HUDEP-2 (cell line): ENCODE data around the gene RPUSD2.

Source experiments
- DNase-seq, 76 experiments: peaks; one replicate each; lab custom pipeline; 2025; ENCODE audit not compliant: unreplicated experiment in 76 of 76; lab: John Stamatoyannopoulos, UW

RPUSD2 gene, protein sequence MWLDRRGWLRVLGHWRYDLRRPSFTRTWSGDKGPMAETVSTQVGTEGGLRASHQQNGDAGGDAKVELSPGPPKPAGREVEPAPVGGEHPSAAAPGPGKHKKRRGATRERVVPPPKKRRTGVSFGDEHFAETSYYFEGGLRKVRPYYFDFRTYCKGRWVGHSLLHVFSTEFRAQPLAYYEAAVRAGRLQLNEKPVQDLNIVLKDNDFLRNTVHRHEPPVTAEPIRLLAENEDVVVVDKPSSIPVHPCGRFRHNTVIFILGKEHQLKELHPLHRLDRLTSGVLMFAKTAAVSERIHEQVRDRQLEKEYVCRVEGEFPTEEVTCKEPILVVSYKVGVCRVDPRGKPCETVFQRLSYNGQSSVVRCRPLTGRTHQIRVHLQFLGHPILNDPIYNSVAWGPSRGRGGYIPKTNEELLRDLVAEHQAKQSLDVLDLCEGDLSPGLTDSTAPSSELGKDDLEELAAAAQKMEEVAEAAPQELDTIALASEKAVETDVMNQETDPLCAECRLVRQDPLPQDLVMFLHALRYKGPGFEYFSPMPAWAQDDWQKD

GRCh38 chr15:40569129-40569953 lies at the start of gene RPUSD2:
Gene RPUSD2, plus strand, starts transcription at chr15:40569299. Its CDS starts 39 bp downstream, at chr15:40569338.
- DNase-seq: peak in 74 of 76 experiments; percentile 34 to 94 (median 86)

GRCh38 chr15:40523611-40524010 lies 45.5 kb upstream of the RPUSD2 start:
- DNase-seq: no peak

DNA sequence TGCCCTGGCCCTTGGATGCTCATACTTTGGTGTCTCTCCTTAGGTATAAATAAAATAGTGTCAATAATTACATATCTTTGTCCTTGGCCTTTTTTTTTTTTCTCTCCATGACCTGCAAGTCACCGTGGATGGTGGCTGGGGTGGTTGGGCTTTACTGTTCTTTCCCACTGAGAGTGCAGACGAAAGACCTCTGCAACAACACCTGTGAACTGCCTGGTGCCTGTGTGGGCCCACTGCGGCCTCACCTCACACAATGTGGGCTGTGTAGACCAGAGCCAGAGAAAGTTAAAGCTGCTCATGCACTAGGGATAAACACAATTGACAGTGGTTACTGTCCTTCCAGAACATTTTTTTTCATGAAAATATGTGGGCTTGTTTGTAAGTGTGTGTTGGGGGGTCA lies 43.2 kb upstream of the RPUSD2 start:
- DNase-seq: no peak

DNA sequence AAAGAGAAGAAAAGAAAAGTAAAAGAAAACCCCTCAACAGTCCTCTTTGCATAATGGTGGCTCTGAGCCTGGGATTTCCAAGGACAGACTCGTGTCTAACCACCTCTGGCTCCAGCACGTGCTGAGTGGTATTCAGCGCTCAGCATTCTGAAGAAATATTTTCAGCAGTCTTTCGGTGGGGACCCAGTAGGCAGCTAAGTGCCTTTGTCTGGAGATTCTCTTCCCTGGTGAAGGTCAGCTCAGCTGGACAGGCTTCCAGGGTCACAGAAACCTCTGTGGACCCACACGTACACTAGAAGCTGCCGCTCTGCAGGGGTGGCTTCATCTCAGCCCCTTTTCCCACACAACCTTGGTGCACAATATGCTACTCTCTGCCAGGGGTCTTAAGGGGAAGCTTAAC lies 40.3 kb upstream of the RPUSD2 start:
- no peak for DNase-seq

DNA sequence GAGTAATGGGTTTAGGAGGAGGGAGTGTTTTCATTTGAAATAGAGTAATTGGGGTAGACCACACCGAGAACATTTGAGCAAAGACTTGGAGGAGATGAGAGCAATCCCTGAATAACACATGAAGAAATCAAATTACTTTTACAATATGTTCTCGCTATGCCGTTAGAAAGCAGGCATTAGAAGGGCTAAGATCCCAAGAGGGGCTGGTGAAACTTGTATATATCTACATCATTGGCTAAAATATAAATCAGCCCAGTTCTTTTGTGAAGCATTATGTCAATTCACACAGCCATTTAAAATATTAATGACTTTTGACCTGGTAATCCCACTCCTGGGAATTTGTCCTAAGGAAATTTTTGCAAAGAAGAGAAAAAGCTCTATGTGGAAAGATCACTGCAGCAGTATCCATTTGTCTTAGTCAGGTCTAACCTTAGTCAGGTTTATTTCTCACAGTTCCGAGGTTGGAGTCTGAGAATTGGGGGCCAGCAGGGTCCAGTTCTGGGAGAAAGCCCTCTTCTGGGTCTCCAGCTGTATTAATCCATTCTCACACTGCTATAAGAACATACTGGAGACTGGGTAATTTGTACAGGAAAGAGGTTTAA lies 35.2 kb upstream of the RPUSD2 start:
- DNase-seq: no peak

DNA sequence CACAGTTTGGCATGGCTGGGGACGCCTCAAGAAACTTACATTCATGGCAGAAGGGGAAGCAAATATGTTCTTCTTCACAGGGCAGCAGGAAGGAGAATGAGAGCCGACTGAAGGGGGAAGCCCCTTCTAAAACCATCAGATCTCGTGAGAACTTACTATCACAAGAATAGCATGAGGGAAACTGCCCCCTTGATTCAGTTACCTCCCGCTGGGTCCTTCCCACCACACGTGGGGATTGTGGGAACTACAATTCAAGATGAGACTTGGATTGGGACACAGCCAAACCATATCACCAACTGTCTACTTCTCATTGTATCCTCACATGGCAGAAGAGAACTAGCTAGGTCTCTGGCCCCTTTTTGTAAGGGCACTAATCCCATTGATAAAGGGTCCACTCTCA lies 34.7 kb upstream of the RPUSD2 start:
- DNase-seq: peak in 1 of 76 experiments; percentile 21

- DNase-seq: peak in 30 of 76 experiments; percentile 5 to 80 (median 34)
These were observed 32.6 kb upstream of the RPUSD2 start for GRCh38 chr15:40536501-40536900.

DNA sequence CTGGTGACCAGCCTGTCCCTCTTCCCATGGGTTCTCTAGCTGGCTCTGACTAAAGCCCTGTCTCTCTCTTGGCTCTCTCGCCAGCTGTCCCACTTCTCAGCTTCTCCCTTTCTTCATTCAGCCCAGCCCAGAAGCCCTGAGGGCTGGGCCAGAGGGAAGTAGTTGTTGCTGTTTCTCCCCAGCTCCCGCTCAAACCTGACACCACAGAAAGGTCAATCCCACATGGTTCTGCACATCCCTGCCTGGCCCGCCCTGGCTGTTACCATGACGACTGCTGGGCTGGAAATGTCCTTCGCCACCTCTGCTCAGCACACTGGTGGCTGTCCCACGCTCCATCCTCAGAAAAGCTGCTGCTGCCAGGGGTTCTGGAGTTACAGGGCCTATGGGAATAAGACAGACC lies 30.1 kb upstream of the RPUSD2 start:
- no peak for DNase-seq

DNA sequence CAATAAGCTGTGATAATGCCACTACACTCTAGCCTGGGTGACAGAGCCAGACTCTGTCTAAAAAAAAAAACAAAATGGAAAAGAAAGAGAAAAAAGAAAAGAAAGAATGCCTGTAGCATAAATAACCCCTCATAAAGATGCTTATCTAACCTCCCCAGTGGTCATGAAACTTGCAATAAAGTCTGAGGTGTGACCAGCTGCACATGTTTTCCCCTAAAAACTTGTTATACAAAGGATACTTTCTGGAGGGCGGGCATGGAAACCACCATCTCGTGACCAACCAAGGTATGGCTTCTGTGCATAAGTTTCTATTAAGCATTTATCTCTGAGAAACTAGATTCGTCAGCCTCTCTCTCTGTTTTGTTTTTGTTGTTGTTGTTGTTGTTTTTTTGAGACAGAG lies 26.0 kb upstream of the RPUSD2 start:
- no peak for DNase-seq

- DNase-seq: no peak
These were observed 25.3 kb upstream of the RPUSD2 start for GRCh38 chr15:40543631-40544294.

GRCh38 chr15:40545457-40545856 lies 23.6 kb upstream of the RPUSD2 start:
- no peak for DNase-seq

DNA sequence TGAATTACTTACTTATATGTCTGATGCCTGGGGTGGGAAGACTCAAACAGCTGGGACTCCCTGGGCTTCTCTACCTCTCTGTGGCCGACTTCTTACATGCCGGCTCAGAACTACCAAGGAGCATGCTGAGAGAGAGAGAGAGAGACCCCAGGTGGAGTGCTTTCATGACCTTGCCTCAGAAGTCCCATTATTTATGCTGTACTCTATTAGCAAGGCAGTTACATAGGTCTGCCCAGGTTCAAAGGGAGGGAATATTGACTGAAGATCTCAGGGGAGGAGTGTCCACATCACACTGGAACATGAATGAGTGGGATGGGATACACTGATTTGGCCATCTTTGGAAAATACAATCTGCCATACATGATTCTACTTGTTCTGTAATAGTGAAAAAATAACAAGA lies 20.5 kb upstream of the RPUSD2 start:
- no peak for DNase-seq

GRCh38 chr15:40549894-40550293 lies 19.2 kb upstream of the RPUSD2 start:
- peak in 27 of 76 experiments; percentile 3 to 84 (median 30) for DNase-seq

DNA sequence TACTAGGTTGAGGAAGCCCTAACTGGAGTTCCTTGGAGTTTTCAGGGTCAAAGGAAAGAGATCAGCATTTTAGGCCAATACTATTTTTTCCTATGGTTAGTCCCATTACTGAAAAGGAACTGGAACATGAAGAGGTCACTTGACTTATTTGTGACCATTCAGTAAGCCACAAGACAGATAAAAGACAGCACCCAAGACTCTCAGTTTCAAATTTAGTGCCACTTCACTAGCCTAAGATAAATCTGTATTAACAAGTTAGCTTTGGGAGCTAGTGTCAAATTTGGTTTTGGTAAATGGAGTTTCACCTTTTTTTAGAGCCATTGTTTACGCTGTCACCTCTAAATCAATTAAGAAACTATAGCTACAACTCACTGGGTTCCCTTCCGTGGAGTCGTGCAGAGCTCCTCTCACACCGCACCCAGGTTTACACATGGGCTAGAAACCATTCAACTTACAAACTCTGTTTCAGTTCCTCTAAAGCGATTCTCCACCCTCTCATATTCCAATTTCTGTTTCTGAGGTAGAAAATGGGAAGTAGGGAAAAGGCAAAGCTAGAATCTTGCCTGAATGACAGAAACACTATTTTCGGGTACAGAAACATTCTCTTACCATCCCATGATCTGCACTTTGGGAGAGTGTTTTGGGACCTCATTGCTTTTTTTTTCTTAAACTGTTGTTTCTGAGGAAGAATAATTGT lies 18.6 kb upstream of the RPUSD2 start:
- no peak for DNase-seq

- no peak for DNase-seq
These were observed 15.0 kb upstream of the RPUSD2 start for GRCh38 chr15:40554161-40554525.

DNA sequence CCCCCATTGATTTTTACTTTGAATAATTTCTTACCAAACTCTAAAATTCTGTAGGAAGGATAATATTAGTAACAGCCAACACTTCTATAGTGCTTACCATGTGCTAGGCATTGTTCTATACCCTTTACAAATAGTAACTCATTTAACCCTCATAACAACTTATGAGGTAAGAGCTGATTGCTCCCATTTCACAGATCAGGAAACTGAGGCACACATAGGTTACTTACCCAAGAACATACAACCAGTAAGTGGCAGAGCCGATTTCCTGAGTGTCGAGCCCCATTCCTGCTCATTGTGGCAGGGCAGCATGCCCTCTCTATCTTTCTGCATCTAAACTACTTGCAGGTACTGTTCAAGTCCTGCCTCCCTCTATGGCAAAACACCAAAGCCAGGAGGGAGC lies 13.2 kb upstream of the RPUSD2 start:
- DNase-seq: no peak

- peak in 74 of 76 experiments; percentile 16 to 97 (median 72) for DNase-seq
These were observed 10.0 kb upstream of the RPUSD2 start for GRCh38 chr15:40558952-40559742.

DNA sequence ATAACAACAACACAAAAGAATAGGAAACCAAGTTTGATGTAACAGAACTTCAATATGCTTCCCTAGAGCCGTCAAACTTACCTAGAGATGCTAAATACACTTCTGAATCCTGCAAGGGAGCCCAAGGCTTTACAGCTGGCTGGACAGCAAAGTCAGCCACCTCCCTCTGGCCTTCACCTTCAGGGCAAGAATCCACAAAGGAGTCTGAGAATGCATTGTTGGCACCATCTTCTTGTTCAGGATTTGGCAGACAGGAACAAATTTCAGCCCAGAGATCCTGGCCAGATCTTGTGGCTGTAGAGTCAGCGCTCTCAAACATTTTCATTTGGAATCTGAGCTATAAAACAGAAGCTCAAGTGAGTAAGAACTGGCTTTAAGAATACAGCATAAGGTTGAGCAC lies 6.4 kb upstream of the RPUSD2 start:
- DNase-seq: no peak

GRCh38 chr15:40563426-40563825 lies 5.7 kb upstream of the RPUSD2 start:
- no peak for DNase-seq
